Neural cell (in vitro differentiated cells): ENCODE measurements around the gene DNAJA1. TPM values are rescaled to one million over a fixed set of nuclear protein-coding genes. Genes with fewer than 3 reads are reported as not detected.

ENCODE experiments used
- H2AFZ ChIP-seq: fragments of 200-600, 300-800 bp; sonication (generic), shearing (Covaris generic); 2 replicates; pipeline ENCODE4 v1.6.0; 2014; ENCODE audit warnings: low read depth, mild to moderate bottlenecking, antibody characterized with exemption, low read length, moderate library complexity
- H3F3A ChIP-seq: fragments of 200-600 bp; shearing (Covaris generic); 2 replicates; pipeline ENCODE4 v1.6.1; 2016; ENCODE audit warnings: mild to moderate bottlenecking, moderate library complexity, mixed read lengths, antibody characterized with exemption, low read length; ENCODE audit not compliant: insufficient read depth, poor library complexity, severe bottlenecking
- H3K27ac ChIP-seq: fragments of 200-600, 300-800 bp; sonication (generic), shearing (Covaris generic); 2 replicates; pipeline ENCODE4 v1.5.1; 2014; ENCODE audit warnings: mild to moderate bottlenecking, low read length, moderate library complexity
- H3K27me3 ChIP-seq: fragments of 300-800, 200-600 bp; sonication (generic), shearing (Covaris generic); 2 replicates; pipeline ENCODE4 v1.6.0; 2014; ENCODE audit warnings: mild to moderate bottlenecking, low read depth, low read length, moderate library complexity; ENCODE audit not compliant: insufficient read depth
- H3K36me3 ChIP-seq: fragments of 300-800, 200-600 bp; sonication (generic), shearing (Covaris generic); 2 replicates; pipeline ENCODE4 v1.5.1; 2014; ENCODE audit warnings: mild to moderate bottlenecking, antibody characterized with exemption, low read length, moderate library complexity; ENCODE audit not compliant: insufficient read depth
- H3K4me2 ChIP-seq: fragments of 300-800, 200-600 bp; sonication (generic), shearing (Covaris generic); 2 replicates; pipeline ENCODE4 v1.6.0; 2014; ENCODE audit warnings: mild to moderate bottlenecking, low read length
- H3K4me3 ChIP-seq: fragments of 300-800, 200-600 bp; sonication (generic), shearing (Covaris generic); 2 replicates; pipeline ENCODE4 v1.5.1; 2014; ENCODE audit warnings: mild to moderate bottlenecking, low read length, moderate library complexity
- H3K79me2 ChIP-seq: fragments of 200-600 bp; shearing (Covaris generic); replicated peaks from 2 replicates; pipeline ENCODE4 v1.6.0; 2014; ENCODE audit warnings: mild to moderate bottlenecking, low read length, moderate library complexity; ENCODE audit not compliant: insufficient read depth
- H3K9ac ChIP-seq: fragments of 300-800, 200-600 bp; sonication (generic), shearing (Covaris generic); 2 replicates; pipeline ENCODE4 v1.6.1; 2016; ENCODE audit warnings: mild to moderate bottlenecking, low read length, mixed read lengths
- H3K9me2 ChIP-seq: fragments of 200-600 bp; shearing (Covaris generic); 2 replicates; pipeline ENCODE4 v1.6.1; 2016; ENCODE audit warnings: mild to moderate bottlenecking, low read length, mixed read lengths; ENCODE audit not compliant: insufficient read depth
- H3K9me3 ChIP-seq: fragments of 200-600, 300-800 bp; sonication (generic), shearing (Covaris generic); 2 replicates; pipeline ENCODE4 v1.6.1; 2016; ENCODE audit warnings: mild to moderate bottlenecking, mixed run types, low read length, moderate library complexity, mixed read lengths
- H4K20me1 ChIP-seq: fragments of 200-600 bp; shearing (Covaris generic); 2 replicates; pipeline ENCODE4 v1.6.1; 2016; ENCODE audit warnings: mild to moderate bottlenecking, mixed run types; ENCODE audit not compliant: insufficient read depth
- CTCF ChIP-seq: fragments of 450-650 bp; IDR thresholded peaks from 2 replicates; pipeline ENCODE4 v1.5.1; 2014; ENCODE audit warnings: antibody characterized with exemption, mild to moderate bottlenecking, moderate library complexity; ENCODE audit not compliant: poor library complexity, severe bottlenecking
- EP300 ChIP-seq: fragments of 450-650 bp; conservative IDR thresholded peaks from 2 replicates; pipeline ENCODE4 v1.6.1; 2014; ENCODE audit warnings: antibody characterized with exemption, mild to moderate bottlenecking, moderate library complexity; ENCODE audit not compliant: poor library complexity, severe bottlenecking
- EZH2 ChIP-seq: fragments of 200-600, 300-800 bp; shearing (Covaris generic), sonication (generic); IDR thresholded peaks from 2 replicates; pipeline ENCODE4 v1.6.1; 2014; ENCODE audit warnings: antibody characterized with exemption, low read length, borderline replicate concordance, mild to moderate bottlenecking; ENCODE audit not compliant: insufficient read depth, poor library complexity, severe bottlenecking
- MXI1 ChIP-seq: fragments of 450-650 bp; conservative IDR thresholded peaks from 2 replicates; pipeline ENCODE4 v1.6.1; 2014; ENCODE audit warnings: antibody characterized with exemption, mild to moderate bottlenecking; ENCODE audit not compliant: poor library complexity, severe bottlenecking
- POLR2AphosphoS5 ChIP-seq: IDR thresholded peaks from 2 replicates; pipeline ENCODE4 v1.6.1; 2012
- RAD21 ChIP-seq: fragments of 450-650 bp; conservative IDR thresholded peaks from 2 replicates; pipeline ENCODE4 v1.6.1; 2014; ENCODE audit warnings: antibody characterized with exemption, mild to moderate bottlenecking, moderate library complexity
- SMC3 ChIP-seq: fragments of 450-650 bp; conservative IDR thresholded peaks from 2 replicates; pipeline ENCODE4 v1.6.1; 2014; ENCODE audit warnings: antibody characterized with exemption, mild to moderate bottlenecking, moderate library complexity; ENCODE audit not compliant: poor library complexity
- TAF1 ChIP-seq: IDR thresholded peaks from 2 replicates; pipeline ENCODE4 v1.6.1; 2012; ENCODE audit warnings: low read depth
- polyA plus RNA-seq: library from polyadenylated mRNA; depleted of rRNA; stranded (reverse); fragments of >200 nt; gene quantifications from 2 replicates; pipeline ENCODE4 v1.2.3, GENCODE V29; 2014
- TF ChIP-seq, protein P1 (sequence below): IDR thresholded peaks from 2 replicates; pipeline ENCODE4 v1.6.1; 2012; ENCODE audit warnings: borderline replicate concordance

The DNAJA1 gene
- polyA plus RNA-seq, 1 donor from 2014 or later: 547 TPM

- H3K79me2 ChIP-seq: no peaks in the 10 kb centered on the region
- no peaks in the 10 kb centered on the region for H4K20me1 ChIP-seq
- no peaks in the 10 kb centered on the region for H3K9me3 ChIP-seq
- H3F3A ChIP-seq: no peaks in the 10 kb centered on the region
- peak overlapping the region; percentile 21 for H2AFZ ChIP-seq
- H3K4me2 ChIP-seq: no peak overlapping the region
- H3K4me3 ChIP-seq: peak overlapping the region; percentile 65
- no peaks in the 10 kb centered on the region for H3K9me2 ChIP-seq
- H3K27ac ChIP-seq: peak overlapping the region; percentile 49
- H3K9ac ChIP-seq: peak overlapping the region; percentile 39
- no peaks in the 10 kb centered on the region for H3K27me3 ChIP-seq
- H3K36me3 ChIP-seq: peaks cover 8% of the 10 kb centered on the region
- TF ChIP-seq CTCF: peak; percentile 20
- no peak for TF ChIP-seq EP300
- peak; percentile 12 for TF ChIP-seq RAD21
- no peak for TF ChIP-seq MXI1
- TF ChIP-seq SMC3: no peak
- no peak for TF ChIP-seq POLR2AphosphoS5
- no peak for TF ChIP-seq EZH2
- TF ChIP-seq, protein P1, sequence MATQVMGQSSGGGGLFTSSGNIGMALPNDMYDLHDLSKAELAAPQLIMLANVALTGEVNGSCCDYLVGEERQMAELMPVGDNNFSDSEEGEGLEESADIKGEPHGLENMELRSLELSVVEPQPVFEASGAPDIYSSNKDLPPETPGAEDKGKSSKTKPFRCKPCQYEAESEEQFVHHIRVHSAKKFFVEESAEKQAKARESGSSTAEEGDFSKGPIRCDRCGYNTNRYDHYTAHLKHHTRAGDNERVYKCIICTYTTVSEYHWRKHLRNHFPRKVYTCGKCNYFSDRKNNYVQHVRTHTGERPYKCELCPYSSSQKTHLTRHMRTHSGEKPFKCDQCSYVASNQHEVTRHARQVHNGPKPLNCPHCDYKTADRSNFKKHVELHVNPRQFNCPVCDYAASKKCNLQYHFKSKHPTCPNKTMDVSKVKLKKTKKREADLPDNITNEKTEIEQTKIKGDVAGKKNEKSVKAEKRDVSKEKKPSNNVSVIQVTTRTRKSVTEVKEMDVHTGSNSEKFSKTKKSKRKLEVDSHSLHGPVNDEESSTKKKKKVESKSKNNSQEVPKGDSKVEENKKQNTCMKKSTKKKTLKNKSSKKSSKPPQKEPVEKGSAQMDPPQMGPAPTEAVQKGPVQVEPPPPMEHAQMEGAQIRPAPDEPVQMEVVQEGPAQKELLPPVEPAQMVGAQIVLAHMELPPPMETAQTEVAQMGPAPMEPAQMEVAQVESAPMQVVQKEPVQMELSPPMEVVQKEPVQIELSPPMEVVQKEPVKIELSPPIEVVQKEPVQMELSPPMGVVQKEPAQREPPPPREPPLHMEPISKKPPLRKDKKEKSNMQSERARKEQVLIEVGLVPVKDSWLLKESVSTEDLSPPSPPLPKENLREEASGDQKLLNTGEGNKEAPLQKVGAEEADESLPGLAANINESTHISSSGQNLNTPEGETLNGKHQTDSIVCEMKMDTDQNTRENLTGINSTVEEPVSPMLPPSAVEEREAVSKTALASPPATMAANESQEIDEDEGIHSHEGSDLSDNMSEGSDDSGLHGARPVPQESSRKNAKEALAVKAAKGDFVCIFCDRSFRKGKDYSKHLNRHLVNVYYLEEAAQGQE: no peak
- TF ChIP-seq TAF1: no peak
Observed at GRCh38 chr9:33044677-33045282, 19.7 kb downstream of the DNAJA1 start.

DNA sequence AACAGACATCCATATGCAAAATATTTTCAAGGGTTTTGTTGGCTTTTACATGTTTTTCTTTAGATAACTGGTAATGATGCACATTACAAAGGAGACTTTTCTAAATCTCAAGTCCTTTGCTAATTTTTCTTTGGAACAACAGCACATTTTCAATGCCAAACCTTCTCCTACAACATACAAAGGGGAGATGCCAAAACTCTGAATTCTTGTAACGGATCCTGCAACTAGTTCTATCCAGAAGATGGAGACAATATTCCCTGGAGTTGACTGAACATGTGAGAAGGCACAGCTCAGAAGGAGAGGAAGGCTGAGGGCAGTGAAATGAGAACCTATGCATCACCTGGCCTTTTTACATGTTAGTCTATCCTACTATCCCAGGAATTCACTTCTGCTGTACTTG lies 21.0 kb downstream of the DNAJA1 start:
- Histone ChIP-seq H3K79me2 (no peaks in the 10 kb centered on the region), H3K36me3 (peaks cover 8% of the 10 kb centered on the region), H3K27me3 (no peaks in the 10 kb centered on the region), H3F3A (no peaks in the 10 kb centered on the region), H3K9me3 (no peaks in the 10 kb centered on the region), H2AFZ (no peak overlapping the region), H3K9ac (no peak overlapping the region), H3K4me2 (no peak overlapping the region), H3K4me3 (no peak overlapping the region), H4K20me1 (no peaks in the 10 kb centered on the region), H3K9me2 (no peaks in the 10 kb centered on the region), H3K27ac (no peak overlapping the region)
- TF ChIP-seq, protein P1: no peak
